ENCODE measurements around the gene MIPEP. TPM values are rescaled to one million over a fixed set of nuclear protein-coding genes. Genes with fewer than 3 reads are reported as not detected.
A peak's percentile ranks its signal among the peaks of the same experiment; 100 is the strongest.

The MIPEP gene
- total and polyA plus RNA-seq, 11 donors: 21.5 to 88.1 (median 42.1) TPM

DNA sequence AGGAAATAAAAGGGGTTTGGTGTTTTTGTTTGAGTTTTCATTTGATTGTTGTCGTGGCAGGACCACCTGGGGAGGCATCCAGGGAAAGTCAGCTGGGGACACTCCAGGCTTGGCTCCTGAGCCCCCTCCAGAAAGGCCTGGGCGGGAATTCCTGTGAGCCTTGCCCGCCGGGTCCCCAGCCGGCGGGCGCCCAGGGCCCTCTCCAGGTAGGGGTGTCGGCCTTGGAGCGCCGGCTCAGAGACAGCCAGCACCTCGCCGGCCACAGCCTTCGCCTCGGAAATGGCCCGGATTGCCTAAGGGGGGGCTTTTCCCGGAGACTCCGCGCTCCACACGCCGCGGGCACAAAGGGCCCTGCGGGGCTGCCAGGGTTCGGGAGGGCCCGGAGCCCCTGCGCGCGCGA, 194.0 kb downstream of the MIPEP start:
- H3K27me3 ChIP-seq: no peaks in the 10 kb centered on the region
- WGBS, 4 donors: 74 to 100% (median 79%) methylated on average over 1 to 28 of the region's 28 CpGs; no CpG with 5 or more reads in 1 of the 4 donors
- ATAC-seq (no peak), DNase-seq (no peak)
- peak overlapping the region in 3 of 12 donors; percentile 25 to 26 (median 26) for H3K4me3 ChIP-seq
- TF ChIP-seq CTCF (IDR thresholded peaks at IDR 0.05) (no peak), POLR2A (IDR thresholded peaks at IDR 0.05) (no peak)
- peaks cover 0 to 25% (median 9%) of the 10 kb centered on the region in 12 donors for H3K4me1 ChIP-seq
- H3K9me3 ChIP-seq: no peaks in the 10 kb centered on the region
- intact Hi-C loops (cut with DNase I): loop anchor here in 1 of 10 donors (5.0 kb wide), 1 partner anchor 38 kb away; no protein-coding TSS in a partner anchor
- peak overlapping the region in 1 of 12 donors; percentile 74 for H3K27ac ChIP-seq
- no peaks in the 10 kb centered on the region for H3K36me3 ChIP-seq

DNA sequence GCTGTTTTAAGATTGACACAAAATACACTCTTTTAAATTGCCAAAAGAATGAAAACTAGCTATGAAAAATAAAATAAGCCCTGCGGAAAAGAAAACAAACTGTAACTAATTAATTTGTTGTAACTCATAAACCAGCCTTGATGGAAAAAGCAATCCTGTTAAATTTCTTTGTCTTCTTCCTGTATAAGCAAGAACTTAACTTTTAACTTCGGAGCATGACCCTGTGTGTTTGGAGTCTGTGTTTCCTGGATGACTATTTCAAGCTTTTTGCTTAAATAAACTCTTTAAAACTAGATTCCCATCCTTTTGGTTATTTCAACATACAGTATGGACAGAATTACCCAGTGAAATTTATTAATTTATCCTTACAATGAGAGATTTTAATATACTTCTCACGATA, 196.4 kb downstream of the MIPEP start:
- H3K27me3 ChIP-seq: no peaks in the 10 kb centered on the region
- WGBS, 4 donors: 63 to 72% (median 66%) methylated on average over 3 of the region's 3 CpGs

DNA sequence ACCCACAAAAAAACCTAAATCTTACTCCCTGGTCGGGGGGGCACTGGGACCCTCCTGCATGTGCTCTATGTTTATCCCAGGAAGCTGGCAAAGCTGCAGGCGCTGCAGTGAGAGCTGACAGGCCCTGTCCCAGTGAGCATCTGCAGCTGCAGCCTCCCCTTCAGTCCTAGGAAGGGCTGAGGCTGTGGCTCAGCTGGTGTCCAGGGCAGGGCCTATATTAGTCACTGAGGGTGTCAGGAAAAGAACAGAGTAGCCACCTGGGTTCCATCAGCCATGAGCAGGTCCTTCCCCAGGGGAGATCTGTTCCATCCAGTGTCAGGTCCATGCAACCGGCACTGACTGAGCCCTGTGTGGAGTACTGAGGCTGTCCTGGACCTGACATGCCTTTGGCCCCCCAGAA, 198.5 kb downstream of the MIPEP start:
- Histone ChIP-seq H3K9me3 (no peaks in the 10 kb centered on the region), H3K4me1 (peaks cover 0 to 2% (median under 1%) of the 10 kb centered on the region in 12 donors), H3K27ac (no peak overlapping the region), H3K4me3 (no peak overlapping the region), H3K27me3 (no peaks in the 10 kb centered on the region), H3K36me3 (no peaks in the 10 kb centered on the region)
- ATAC-seq (peak in 3 of 4 donors; percentile 10 to 45 (median 38)), DNase-seq (no peak)
- WGBS, 4 donors: 58 to 86% (median 76%) methylated on average over 2 to 3 of the region's 3 CpGs
- TF ChIP-seq POLR2A (IDR thresholded peaks at IDR 0.05): no peak
- no peak for TF ChIP-seq CTCF (IDR thresholded peaks at IDR 0.05)
- intact Hi-C loops (cut with DNase I): no loop called here

More for the DNA sequence above, 196.4 kb downstream of the MIPEP start:
- intact Hi-C loops (cut with DNase I): no loop called here
- TF ChIP-seq POLR2A (IDR thresholded peaks at IDR 0.05): no peak
- TF ChIP-seq CTCF (IDR thresholded peaks at IDR 0.05): no peak
- H3K9me3 ChIP-seq: no peaks in the 10 kb centered on the region
- peaks cover 0 to 22% (median 9%) of the 10 kb centered on the region in 12 donors for H3K4me1 ChIP-seq
- no peaks in the 10 kb centered on the region for H3K36me3 ChIP-seq
- ATAC-seq: no peak
- DNase-seq: no peak
- no peak overlapping the region for H3K4me3 ChIP-seq
- H3K27ac ChIP-seq: peak overlapping the region in 1 of 12 donors; percentile 14

DNA sequence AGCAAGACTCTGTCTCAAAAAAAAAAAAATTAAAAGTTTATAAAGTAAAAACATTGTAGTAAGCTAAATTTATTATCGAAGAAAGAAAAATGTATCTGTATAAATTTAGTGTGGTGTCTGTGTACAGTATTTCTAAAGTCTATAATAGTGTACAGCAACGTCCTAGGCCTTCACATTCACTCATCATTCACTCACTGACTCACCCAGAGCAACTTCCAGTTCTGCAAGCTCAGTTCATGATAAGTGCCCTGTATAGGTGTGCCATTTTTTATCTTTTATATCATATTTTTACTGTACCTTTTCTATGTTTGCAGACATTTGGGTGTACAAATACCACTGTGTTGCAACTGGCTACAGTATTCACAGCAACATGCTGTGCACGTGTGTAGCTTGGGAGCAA, 200.9 kb downstream of the MIPEP start:
- H3K27ac ChIP-seq: no peak overlapping the region
- no peaks in the 10 kb centered on the region for H3K27me3 ChIP-seq
- no peaks in the 10 kb centered on the region for H3K4me1 ChIP-seq
- H3K9me3 ChIP-seq: peaks cover 0 to 17% (median 6%) of the 10 kb centered on the region in 12 donors
- DNase-seq (no peak), ATAC-seq (no peak)
- TF ChIP-seq POLR2A (IDR thresholded peaks at IDR 0.05): no peak
- TF ChIP-seq CTCF (IDR thresholded peaks at IDR 0.05): no peak
- intact Hi-C loops (cut with DNase I): no loop called here
- 93 to 97% (median 95%) methylated on average over 3 of the region's 3 CpGs for WGBS, 4 donors
- H3K4me3 ChIP-seq: no peak overlapping the region
- H3K36me3 ChIP-seq: no peaks in the 10 kb centered on the region
